Placental pericyte (primary cell): ENCODE measurements around the gene CWC22. TPM values are rescaled to one million over a fixed set of nuclear protein-coding genes. Genes with fewer than 3 reads are reported as not detected.

Experiments
- small RNA-seq: library from RNA; depleted of rRNA; stranded (forward); fragments of <200 nt; gene quantifications from one replicate; pipeline ENCODE3, GENCODE V24; 2012; ENCODE audit warnings: low replicate concordance
- total RNA-seq: library from RNA; depleted of rRNA; stranded (reverse); fragments of >200 nt; gene quantifications from 2 replicates; pipeline ENCODE4 v1.2.3, GENCODE V29; 2012

CWC22 gene
- 13.6 and 18.2 TPM in 2 replicates for total RNA-seq

DNA sequence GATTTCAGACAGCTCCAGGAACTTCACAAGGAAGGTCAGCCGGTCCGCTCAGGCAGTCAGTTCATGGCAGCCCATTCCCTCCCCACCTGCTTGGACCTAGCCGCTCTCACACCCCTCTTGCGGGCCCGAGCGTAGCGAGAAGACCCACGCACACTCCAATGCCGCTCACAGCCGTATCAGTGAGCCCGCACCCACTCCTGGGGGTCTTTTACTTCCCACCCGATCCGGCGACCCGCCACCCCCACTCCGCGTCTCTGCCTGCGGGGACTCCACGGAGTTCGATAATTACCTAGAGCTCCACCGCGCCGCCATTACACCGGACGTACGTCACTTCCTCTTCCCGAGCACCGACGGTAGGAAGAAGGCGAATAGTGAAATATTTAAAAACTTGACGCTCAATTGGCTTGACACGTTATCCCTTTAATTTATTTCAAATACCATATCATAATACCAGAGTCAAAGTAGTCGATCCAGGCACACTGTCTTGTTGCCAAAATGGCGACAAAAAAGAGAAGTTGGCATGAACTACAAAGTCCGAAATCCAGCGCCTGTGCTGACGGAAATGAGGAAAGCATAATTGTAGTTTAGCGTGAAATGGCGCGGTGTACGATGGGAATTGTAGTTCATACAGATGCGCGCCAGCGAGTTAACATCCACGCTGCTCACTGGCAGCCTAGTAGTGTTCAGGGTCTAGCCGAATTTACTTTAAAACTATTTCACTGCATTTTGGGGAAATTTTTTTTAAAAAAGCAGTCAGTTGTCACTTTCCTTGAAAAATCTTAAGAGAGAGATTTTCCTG is at the start of gene CWC22:
Gene CWC22 (minus strand): TSS at position 517 of the 799 bp plus-strand sequence. CDS start 13,956 bp downstream, outside the sequence.

Small RNA genes lying within 50 kb of the gene (small RNA-seq; reads per million reads assigned to genes)
- gene RF00416, result not detected

Other genes starting within 250 kb of the CWC22 start
- not detected in 2 replicates for gene ZNF385B, start 145.7 kb downstream of the CWC22 start, total RNA-seq